HG03066 (cell line): Measurements from ENCODE around the gene P2RX2.

Source experiments
- ATAC-seq: cut with Tn5 transposase; IDR thresholded peaks from one replicate; pipeline ENCODE4 v1.9.1; 2021; ENCODE audit warnings: low read depth; ENCODE audit not compliant: unreplicated experiment

The P2RX2 gene

DNA sequence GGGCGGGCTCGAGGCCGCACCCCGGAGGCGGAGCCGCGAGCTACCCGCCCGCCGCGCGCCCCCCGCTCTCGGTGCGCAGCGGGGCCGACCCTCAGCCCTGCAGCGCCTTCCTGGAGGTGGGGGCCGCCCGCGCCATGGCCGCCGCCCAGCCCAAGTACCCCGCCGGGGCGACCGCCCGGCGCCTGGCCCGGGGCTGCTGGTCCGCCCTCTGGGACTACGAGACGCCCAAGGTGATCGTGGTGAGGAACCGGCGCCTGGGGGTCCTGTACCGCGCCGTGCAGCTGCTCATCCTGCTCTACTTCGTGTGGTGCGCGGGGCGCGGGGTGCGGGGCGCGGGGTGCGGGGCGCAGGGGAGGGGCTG lies at the start of gene P2RX2:
Gene P2RX2 (plus strand): TSS at position 94 of the 361 bp plus-strand sequence. CDS start 41 bp downstream, at position 135.
- ATAC-seq = no peak

DNA sequence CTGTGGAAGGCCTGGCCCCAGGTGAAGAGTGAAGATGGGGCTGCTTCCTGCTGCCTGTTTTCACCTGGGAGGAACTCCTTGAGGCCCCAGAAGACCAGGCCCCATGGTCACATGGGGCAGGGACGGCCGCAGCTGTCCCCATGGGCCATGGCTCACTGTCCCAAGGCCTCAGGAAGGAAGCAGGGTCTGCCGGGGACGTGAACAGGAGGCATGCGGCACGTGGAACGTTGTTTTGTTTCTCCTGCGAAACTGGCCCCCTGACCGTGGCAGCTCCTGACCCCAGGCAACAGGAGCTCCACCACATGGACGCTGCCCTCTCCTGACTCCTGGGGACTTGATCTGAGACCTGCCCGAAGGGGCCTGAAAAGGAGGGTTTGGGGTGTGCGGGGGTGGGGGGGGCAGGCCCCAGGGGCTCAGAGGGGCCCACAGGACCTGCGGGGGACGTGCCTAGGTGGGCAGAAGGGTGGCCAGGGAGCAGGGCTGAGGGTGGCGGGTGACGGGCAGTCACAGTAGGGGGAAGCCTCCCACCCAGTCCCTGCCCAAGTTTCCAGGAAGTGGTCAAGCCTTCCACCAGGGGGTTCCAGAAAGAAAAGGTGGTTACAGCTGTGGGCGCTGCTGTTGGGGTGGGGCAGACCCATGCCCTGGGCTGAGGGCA lies 49.6 kb upstream of the P2RX2 start:
- no peak for ATAC-seq

DNA sequence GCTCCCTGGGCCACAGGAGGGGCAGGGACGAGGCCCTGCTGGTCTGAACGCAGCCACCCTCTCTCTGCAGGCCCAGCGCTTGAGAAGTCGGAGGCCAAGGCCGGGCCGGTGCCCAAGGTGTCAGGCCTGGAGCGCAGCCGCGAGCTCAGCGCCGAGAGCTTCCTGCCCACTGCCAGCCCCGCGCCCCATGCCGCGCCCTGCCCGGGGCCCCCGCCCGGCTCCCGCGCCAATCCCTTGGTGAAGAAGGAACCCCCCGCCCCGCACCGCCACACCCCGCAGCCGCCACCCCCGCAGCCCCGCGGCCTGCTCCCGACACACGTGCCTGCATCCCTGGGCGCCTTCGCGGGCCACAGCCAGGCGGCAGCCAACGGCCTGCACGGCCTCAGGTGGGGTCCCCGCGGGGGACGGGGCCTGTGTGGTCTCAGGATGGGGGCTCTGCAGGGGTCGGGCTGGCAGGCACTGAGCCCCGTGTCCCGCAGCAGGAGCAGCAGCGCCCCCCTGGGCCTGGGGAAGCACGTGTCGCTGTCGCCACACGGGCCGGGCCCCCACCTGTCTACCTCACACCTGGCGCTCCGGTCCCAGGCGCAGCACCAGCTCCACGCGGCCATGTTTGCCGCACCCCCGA lies 48.6 kb upstream of the P2RX2 start:
- ATAC-seq = no peak

DNA sequence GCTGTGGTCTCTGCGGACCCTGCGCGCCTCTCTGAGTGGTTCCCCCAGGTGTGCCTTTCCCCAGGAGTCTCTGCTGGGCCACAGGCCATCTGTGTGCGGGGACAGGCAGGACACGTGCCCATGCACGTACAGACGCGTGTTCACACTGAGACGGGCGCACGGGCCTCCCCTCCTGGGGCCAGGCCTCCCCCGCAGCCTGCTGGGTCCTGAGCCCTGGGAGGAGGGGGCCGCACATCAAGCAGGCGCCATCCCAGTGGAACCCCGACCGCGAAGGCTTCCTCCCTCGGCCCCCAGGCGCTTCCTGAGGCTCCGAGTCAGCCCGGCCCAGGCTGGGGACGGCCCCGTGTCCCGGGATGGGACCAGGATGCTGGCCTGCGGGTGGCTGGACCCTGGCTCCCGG lies 47.9 kb upstream of the P2RX2 start:
- ATAC-seq = no peak

DNA sequence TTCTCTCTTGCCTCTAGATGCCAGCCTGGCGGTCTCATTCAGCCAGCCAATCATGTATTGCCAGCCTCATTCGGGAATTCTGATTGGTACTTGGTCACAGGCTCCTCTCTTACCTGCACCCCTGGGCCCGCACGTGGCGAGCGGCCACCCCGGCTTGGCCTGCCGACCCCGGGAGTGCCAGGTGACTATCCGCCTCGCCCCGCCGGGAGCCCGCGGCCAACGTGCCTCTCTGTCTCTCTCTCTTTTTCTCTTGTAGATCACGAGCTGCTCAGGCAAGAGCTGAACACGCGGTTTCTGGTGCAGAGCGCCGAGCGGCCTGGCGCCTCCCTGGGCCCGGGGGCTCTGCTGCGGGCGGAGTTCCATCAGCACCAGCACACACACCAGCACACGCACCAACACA lies 47.5 kb upstream of the P2RX2 start:
- no peak for ATAC-seq

DNA sequence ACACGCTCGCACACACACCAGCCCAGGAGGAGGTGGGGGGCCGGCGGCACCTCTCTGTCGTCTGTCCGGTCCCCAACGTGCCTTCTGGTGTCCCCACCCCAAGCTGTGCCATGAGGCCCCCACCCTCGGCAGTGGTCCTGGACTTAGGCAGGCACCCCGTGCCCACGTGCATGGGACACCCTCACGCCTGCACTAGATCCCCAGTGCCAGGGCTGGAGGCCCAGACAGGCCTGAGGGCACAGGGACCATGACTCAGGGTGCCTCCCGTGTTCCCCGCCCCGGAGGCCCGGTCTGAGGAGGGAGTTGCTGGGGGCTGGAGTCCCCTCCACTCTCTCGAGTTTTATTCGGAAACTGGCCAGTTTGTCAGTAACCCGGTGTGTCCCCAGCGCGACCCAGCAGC lies 47.0 kb upstream of the P2RX2 start:
- no peak for ATAC-seq

DNA sequence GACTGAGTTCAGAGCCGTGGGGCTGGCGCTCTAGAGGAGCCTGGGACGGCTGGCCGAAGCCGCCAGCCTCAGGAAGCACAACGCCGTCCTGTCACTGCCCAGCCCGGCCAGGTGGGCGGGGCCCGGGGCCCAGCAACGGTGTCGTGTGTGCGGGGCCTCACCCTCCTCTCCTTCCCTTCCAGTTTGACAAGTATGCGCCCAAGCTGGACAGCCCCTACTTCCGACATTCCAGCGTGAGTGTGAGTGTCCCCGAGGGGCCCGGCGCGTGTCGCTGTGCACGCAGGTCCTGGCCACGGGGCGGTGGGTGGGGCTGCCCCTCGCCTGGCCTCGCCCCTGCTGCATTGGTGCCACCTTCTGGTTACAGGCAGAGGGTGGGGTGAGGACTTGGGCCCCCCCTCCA lies 46.5 kb upstream of the P2RX2 start:
- ATAC-seq = no peak

DNA sequence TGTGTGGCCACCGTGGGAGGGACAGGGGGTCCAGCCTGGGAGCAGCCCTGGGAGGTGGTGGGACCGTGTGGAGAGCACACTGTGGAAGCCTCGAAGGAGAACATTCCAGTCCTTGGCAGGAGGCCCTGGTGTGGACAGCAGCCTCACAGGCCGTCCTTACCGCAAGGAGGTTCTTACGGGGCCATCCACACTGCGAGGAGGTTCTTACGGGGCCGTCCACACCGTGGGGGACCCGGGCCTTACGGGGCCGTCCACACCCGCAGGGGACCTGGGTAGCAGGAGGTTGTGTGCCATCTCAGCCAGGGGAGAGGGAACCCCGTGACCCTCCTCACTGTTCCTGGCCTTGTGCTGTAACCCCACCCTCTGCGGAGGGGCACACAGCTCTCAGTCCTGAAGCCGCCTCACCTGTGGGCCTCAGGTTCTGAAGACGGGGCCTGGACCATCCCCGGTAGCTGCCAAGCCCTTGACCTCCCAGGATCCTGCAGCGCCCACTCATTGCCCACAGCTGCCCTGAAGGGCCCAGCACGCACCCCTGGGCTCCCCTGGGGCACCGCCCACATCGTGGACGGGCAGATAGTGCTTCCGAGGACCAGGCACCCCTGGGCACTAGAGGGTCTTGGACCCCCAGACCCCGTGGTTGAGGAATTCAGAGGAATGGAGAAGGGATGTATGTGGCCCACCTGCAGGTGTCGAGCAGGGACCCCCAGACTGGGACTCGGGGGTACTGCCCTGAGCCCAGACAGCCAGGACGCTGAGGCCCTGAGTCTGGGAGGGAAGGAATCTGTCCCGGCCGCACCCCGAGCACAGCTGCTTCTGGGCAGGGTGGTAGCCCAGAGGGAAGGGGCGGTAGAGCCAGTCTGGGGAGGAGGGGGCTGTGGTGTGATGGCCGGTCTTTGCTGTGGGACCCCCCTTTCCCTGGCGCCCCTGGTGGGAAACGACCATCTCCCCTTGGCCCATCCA lies 45.5 kb upstream of the P2RX2 start:
- ATAC-seq = no peak

DNA sequence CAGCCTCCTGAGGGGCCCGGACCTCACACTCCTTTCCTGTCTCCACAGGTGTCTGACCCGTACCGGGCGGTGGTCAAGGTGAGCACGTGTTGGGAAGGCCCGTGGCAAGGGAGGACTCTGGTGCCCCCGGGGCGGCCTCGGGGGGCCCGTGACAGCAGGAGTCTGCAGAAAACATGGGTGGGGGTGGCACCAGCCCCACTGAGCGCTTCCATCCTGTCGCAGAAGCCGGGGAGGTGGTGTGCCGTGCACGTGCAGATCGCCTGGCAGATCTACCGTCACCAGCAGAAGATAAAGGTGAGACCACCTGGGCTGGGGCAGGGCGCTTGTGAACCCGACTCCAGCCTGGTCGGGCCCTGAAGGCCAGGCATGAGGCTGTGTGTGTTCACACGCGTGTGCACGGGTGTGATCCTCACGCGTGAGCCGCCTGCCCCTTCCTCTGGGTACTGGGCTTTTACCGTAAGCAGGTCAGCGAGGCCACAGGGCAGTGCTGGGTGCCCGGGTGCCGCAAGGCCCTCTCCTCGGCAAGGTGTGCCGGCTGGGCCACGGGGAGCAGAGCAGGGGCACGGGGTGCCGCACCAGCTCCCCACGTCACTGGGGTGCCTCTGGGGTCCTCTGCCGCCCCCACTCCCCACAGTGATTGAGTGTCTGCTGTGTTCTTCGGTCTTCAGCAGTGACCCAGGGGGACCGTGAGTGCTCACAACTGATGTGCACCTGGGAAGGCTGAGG lies 44.1 kb upstream of the P2RX2 start:
- no peak for ATAC-seq

DNA sequence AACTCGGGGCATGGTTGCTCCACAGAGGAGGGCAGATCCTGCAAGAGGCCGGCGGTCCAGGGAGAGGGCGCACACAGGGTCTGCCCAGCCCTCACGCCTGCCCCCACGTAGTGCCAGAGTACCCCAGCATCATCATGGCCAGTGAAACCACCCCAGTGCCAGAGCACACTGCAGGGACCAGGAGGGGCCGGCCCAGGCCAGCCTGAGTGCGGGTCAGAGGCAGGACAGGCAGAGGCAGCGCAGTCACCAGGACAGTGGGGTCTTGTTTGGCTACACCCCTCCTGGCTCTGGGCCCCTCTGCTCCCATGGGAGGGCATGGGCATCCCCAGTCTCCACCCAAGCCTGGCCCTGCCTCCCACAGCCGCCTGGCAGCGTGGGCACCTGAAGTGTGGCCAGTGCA lies 42.9 kb upstream of the P2RX2 start:
- ATAC-seq = no peak

DNA sequence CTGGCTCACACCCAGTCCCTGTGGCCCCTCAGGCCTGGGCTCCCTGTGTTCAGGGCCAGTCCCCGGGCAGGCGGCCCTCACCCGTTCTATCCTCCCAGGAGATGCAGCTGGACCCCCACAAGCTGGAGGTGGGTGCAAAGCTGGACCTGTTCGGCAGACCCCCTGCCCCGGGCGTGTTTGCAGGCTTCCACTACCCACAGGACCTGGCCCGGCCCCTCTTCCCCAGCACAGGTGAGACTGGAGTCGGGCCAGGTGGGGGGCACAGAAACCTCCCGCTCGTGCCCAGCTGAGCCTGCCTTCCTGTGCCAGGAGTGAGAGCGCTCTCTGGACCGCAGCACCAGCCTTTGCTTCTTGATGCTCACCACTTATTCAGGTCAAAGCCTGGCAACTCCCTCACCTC lies 41.9 kb upstream of the P2RX2 start:
- ATAC-seq = no peak

DNA sequence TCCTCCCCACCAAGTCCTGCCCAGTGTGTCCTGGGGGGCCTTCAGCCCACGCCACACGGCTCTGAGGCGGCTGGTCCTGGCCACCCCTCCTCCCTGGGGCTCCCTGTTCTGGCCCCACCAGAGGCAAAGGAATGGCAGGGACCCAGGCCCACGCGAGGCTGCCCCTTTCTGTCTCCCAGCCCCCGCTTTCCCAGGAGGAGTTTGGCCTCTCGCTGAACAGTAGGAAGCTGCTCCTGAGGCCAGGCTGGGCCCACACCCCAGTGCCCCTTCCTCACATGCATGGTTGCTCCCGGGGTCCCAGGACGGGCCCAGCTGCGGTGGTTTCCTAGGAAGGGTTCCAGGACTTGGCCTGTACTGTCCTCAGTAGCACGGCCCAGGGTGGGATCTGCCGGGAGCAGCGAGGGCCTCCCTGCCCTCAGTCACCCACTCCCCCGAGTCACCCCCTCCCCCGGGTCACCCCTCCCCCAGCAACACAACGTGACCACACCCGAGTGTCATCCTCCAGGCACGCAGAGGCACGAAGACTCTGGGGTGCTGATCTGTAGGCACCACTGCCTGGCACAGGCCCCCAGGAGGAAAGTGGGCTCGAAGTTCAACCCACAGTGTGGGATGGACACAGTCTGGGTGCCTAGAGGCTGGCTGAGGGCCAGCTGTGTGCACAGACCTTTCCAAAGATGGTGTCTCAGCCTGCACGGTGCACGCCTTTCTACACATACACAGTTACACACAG lies 41.2 kb upstream of the P2RX2 start:
- ATAC-seq = no peak

DNA sequence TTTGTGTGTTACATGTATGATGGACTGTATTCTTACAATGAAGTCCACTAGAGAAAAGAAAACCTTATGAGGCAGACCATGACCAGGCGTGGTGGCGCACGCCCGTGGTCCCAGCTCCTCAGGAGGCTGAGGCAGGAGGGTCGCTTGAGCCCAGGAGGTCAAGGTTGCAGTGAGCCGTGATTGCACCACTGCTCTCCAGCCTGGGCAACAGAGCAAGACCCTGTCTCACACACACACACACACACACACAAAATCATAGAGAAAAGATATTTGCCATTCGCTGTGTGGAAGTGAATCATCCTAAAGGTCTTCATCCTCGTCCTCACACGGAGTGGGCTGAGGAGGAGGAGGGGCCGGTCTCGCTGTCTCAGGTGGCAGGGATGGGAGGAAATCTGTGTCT lies 40.5 kb upstream of the P2RX2 start:
- no peak for ATAC-seq

DNA sequence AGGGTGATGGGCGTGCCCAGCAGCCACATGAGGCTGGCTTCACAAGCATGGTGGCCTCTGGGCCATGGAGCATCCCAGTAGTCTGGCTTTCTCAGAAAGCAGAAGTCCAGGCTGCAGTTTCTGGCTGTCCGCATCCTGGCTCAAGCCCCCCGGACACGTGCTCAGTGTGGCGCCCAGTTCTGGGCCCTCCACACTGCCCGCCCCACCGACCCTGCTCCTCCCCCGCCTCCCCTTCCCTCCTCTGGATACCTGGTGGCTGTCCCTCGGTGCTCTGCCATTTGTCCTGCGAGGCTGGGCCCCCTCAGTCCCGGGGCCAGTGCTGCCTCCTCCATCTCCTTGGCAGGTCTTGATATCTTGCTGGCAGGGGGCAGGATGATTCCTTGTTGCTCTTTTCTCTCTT lies 39.8 kb upstream of the P2RX2 start:
- ATAC-seq = no peak

DNA sequence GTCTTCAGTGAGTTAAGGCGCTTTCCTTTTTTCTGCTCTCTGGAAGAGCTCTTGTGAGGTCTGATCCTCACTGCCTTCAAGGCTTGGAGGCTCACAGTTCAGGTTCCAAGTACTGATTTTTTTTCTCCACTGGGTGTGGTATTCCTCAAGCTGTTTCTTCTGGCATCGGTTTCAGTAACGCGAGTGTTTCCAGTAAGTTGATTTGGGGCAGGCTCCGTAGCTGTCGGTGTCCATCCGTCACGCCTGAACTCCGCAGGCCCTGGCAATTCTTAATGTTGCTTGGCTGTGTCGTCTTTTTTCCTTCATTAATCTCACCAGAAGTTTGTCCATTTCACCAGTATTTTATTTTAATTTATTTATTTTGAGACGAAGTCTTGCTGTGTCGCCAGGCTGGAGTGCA lies 38.8 kb upstream of the P2RX2 start:
- no peak for ATAC-seq

DNA sequence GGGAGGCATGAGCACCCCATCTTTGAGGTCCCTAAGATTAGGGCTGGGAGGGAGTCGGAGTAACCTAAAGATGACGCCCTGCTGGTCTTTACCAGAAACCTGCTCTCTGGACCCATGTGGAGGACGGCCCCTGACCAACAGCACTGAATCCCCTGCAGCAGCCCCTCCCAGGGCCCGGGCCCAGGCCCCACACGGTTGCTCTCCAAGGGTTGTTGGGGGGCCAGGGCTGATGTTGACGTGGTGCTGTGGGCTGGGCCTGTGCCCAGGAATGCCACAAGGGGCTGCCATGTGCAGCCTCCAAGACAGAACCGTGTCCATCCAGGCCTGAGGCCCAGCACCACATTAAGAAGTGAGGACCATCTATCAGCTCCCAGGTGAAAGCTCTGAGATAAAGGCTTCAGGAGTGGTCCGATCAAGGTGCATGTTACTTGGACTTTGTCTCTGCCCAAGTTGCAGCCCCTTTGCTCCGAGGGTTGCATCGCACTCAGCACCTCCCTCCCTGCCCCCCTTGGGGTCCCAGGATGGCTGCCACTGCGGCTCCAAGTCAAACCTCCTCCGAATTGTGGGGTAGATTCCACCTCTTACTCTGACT lies 37.8 kb upstream of the P2RX2 start:
- no peak for ATAC-seq

DNA sequence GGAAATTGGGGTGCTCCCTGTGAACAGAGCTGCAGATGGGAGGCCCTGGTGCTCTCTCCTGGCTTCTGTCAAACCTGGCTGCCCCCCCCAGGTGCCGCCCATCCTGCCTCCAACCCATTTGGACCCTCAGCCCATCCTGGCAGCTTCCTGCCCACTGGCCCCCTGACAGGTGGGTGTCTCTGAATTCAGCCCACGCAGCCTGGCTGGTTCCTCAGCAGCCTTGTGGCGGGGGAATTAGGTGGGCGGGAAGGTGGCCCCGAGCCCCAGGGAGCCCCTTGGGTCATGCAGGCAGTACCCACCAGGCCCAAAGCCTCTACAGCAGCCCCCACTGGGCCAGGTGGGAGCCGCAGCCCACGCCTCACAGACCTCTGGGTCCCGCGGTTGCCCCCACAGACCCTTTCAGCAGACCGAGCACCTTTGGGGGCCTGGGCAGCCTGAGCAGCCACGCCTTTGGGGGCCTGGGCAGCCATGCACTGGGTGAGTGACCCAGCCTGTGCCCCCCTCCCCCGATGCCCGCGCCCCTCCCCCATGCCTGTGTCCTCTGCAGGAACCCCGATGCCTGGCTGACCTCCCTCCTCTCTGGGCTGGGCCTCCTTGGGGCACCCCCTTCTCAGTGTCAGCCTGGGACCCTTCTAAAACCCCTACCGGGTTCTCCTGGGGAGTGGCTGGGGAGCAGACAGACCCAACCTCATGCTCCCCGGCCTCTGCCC lies 37.1 kb upstream of the P2RX2 start:
- no peak for ATAC-seq

DNA sequence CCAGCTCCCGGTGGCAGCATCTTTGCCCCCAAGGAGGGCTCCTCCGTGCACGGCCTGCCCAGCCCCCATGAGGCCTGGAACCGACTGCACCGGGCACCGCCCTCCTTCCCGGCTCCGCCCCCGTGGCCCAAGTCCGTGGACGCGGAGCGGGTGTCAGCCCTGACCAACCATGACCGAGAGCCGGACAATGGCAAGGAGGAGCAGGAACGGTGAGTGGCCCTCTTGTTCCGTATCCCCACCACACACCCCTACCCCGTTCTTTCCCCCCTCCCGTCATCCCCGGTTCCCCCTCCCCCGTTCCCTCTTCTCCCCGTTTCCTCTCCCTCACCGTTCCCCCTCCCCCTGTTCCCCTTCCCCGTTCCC lies 36.5 kb upstream of the P2RX2 start:
- ATAC-seq = no peak
